ENCODE measurements around the gene ZYX.

ZYX gene

GRCh38 chr7:143382126-143382790 is 1.1 kb downstream of the ZYX start:
- Histone ChIP-seq H3K36me3 (ENCODE audit: control insufficient read depth, low read depth, low read length) (peaks cover 30% of the 10 kb centered on the region), H3K4me3 (ENCODE audit: low read length) (peak overlapping the region; percentile 88), H3K4me1 (ENCODE audit: control insufficient read depth, low read depth, low read length) (peaks cover 16% of the 10 kb centered on the region), H3K9me3 (ENCODE audit: control insufficient read depth, low read depth, low read length) (no peaks in the 10 kb centered on the region), H3K27me3 (ENCODE audit: control insufficient read depth, insufficient read depth, low read length) (no peaks in the 10 kb centered on the region), H3K9ac (ENCODE audit: low read length) (peak overlapping the region; percentile 89), H3K27ac (ENCODE audit: low read length) (peak overlapping the region; percentile 6)

DNA sequence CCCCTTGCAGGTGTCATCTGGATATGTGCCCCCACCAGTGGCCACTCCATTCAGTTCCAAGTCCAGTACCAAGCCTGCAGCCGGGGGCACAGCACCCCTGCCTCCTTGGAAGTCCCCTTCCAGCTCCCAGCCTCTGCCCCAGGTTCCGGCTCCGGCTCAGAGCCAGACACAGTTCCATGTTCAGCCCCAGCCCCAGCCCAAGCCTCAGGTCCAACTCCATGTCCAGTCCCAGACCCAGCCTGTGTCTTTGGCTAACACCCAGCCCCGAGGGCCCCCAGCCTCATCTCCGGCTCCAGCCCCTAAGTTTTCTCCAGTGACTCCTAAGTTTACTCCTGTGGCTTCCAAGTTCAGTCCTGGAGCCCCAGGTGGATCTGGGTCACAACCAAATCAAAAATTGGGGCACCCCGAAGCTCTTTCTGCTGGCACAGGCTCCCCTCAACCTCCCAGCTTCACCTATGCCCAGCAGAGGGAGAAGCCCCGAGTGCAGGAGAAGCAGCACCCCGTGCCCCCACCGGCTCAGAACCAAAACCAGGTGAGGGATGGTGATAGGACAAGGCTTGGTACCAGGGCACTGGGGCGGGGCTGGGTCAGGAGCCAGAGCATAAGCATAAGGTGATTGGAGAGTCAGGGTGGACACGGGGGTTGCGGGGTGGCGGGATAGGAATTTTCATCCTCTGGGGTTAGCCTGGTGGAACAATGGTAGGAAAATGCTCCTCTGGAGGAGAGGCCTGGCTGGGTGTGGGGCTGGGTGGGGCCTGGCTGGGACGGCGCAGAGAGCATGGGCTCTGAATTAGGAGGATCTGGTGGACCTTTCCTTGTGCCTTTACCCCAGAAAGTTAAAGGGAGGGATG is 1.9 kb downstream of the ZYX start:
- no peak overlapping the region for H3K27ac ChIP-seq (ENCODE audit: low read length)
- peaks cover 16% of the 10 kb centered on the region for H3K4me1 ChIP-seq (ENCODE audit: control insufficient read depth, low read depth, low read length)
- H3K27me3 ChIP-seq (ENCODE audit: control insufficient read depth, insufficient read depth, low read length), result no peaks in the 10 kb centered on the region
- peak overlapping the region; percentile 88 for H3K4me3 ChIP-seq (ENCODE audit: low read length)
- no peak overlapping the region for H3K9ac ChIP-seq (ENCODE audit: low read length)
- H3K9me3 ChIP-seq (ENCODE audit: control insufficient read depth, low read depth, low read length), result no peaks in the 10 kb centered on the region
- H3K36me3 ChIP-seq (ENCODE audit: control insufficient read depth, low read depth, low read length), result peaks cover 35% of the 10 kb centered on the region

DNA sequence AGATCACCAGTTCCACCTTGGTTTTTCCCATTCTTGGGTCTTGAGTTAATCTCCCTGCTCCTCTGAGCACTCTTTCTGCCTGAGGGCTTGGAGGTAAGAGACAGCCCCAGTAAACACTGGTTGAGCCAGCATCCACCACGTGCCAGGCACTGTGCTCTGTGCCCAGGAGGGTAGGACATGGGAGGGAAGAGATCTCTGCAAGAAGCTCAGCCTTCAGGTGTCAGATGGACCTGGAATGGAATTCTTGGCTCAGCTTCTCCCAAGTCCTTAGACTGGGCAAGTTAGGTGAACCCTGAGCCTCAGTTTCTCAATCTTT is 2.5 kb downstream of the ZYX start:
- H3K4me1 ChIP-seq (ENCODE audit: control insufficient read depth, low read depth, low read length), result peaks cover 16% of the 10 kb centered on the region
- peaks cover 39% of the 10 kb centered on the region for H3K36me3 ChIP-seq (ENCODE audit: control insufficient read depth, low read depth, low read length)
- H3K27me3 ChIP-seq (ENCODE audit: control insufficient read depth, insufficient read depth, low read length), result no peaks in the 10 kb centered on the region
- H3K27ac ChIP-seq (ENCODE audit: low read length), result no peak overlapping the region
- H3K9me3 ChIP-seq (ENCODE audit: control insufficient read depth, low read depth, low read length), result no peaks in the 10 kb centered on the region
- no peak overlapping the region for H3K9ac ChIP-seq (ENCODE audit: low read length)
- H3K4me3 ChIP-seq (ENCODE audit: low read length), result no peak overlapping the region

DNA sequence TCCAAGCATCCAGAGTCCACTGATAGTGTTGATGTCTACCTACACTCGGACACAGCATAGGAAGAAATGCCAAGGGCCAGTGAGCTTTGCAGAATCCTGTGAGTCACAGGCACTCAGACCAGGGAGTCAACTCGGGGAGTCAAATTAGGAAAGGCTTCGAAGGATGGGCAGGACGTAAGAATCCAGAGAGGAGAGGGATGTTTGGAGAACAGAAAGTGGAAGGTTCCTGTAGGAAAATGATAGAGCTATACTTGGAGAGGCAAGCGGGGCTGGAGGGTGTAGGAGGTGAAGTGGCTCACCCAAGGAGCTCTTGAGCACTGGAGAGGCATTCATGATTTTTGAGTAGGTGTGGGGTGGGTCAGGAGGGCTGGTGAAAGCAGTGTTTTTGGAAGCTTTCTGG is 3.0 kb downstream of the ZYX start:
- Histone ChIP-seq H3K27me3 (ENCODE audit: control insufficient read depth, insufficient read depth, low read length) (no peaks in the 10 kb centered on the region), H3K27ac (ENCODE audit: low read length) (no peak overlapping the region), H3K9me3 (ENCODE audit: control insufficient read depth, low read depth, low read length) (no peaks in the 10 kb centered on the region), H3K9ac (ENCODE audit: low read length) (no peak overlapping the region), H3K36me3 (ENCODE audit: control insufficient read depth, low read depth, low read length) (peaks cover 44% of the 10 kb centered on the region), H3K4me3 (ENCODE audit: low read length) (no peak overlapping the region), H3K4me1 (ENCODE audit: control insufficient read depth, low read depth, low read length) (peaks cover 11% of the 10 kb centered on the region)

GRCh38 chr7:143384661-143385631 is 3.8 kb downstream of the ZYX start:
- no peaks in the 10 kb centered on the region for H3K9me3 ChIP-seq (ENCODE audit: control insufficient read depth, low read depth, low read length)
- no peak overlapping the region for H3K4me3 ChIP-seq (ENCODE audit: low read length)
- peaks cover 3% of the 10 kb centered on the region for H3K4me1 ChIP-seq (ENCODE audit: control insufficient read depth, low read depth, low read length)
- H3K27ac ChIP-seq (ENCODE audit: low read length), result no peak overlapping the region
- no peak overlapping the region for H3K9ac ChIP-seq (ENCODE audit: low read length)
- peaks cover 52% of the 10 kb centered on the region for H3K36me3 ChIP-seq (ENCODE audit: control insufficient read depth, low read depth, low read length)
- H3K27me3 ChIP-seq (ENCODE audit: control insufficient read depth, insufficient read depth, low read length), result no peaks in the 10 kb centered on the region

DNA sequence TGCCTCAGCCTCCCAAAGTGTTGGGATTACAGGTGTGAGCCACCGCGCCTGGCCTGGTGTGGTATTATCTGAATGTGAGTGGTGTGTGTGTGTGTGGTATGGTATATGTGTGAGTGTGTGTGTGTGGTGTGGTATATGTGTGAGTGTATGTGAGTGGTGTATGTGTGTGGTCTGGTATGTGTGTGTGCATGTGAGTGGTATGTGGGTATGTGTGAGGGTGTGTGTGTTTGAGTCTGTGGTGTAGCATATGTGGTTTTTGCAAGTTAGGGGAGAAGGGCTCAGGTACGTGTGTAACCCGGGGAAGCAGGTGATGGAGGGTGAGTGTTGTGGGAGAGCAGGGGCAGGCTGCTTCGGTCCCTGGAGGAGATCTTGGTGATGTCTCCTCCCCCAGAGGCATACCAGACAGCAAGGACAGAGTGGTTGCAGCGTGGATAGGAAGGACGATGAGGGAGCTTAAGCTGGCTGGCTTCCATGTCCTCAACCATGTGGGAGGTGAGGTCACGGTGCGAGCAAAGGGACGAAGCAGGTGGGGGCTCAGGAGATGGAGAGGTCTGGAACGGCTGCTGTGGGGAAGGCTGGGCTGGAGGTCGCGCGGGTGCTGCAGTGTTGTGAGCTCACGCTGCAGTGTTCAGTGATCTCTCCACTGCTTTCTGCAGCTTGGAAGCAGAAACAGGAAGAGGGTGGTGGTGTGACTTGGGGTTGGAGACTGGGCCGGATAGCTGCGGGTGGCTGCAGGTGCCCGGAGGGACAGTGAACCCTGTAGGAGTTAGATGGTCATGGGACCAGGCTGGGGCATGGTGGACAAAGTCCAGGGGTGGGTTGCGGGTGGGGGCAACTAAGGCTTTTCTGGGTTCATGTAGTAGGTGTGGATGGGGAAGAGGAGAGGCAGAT is 5.0 kb downstream of the ZYX start:
- Histone ChIP-seq H3K4me1 (ENCODE audit: control insufficient read depth, low read depth, low read length) (peaks cover 3% of the 10 kb centered on the region), H3K4me3 (ENCODE audit: low read length) (no peak overlapping the region), H3K9me3 (ENCODE audit: control insufficient read depth, low read depth, low read length) (no peaks in the 10 kb centered on the region), H3K27ac (ENCODE audit: low read length) (no peak overlapping the region), H3K9ac (ENCODE audit: low read length) (no peak overlapping the region), H3K27me3 (ENCODE audit: control insufficient read depth, insufficient read depth, low read length) (no peaks in the 10 kb centered on the region), H3K36me3 (ENCODE audit: control insufficient read depth, low read depth, low read length) (peaks cover 64% of the 10 kb centered on the region)

- Histone ChIP-seq H3K9ac (ENCODE audit: low read length) (no peak overlapping the region), H3K27me3 (ENCODE audit: control insufficient read depth, insufficient read depth, low read length) (no peaks in the 10 kb centered on the region), H3K4me3 (ENCODE audit: low read length) (no peak overlapping the region), H3K9me3 (ENCODE audit: control insufficient read depth, low read depth, low read length) (no peaks in the 10 kb centered on the region), H3K27ac (ENCODE audit: low read length) (no peak overlapping the region), H3K4me1 (ENCODE audit: control insufficient read depth, low read depth, low read length) (peaks cover 3% of the 10 kb centered on the region), H3K36me3 (ENCODE audit: control insufficient read depth, low read depth, low read length) (peaks cover 76% of the 10 kb centered on the region)
Measured at GRCh38 chr7:143387156-143387975, 6.2 kb downstream of the ZYX start.

GRCh38 chr7:143388051-143388450 is 6.9 kb downstream of the ZYX start:
- Histone ChIP-seq H3K36me3 (ENCODE audit: control insufficient read depth, low read depth, low read length) (peaks cover 78% of the 10 kb centered on the region), H3K27me3 (ENCODE audit: control insufficient read depth, insufficient read depth, low read length) (no peaks in the 10 kb centered on the region), H3K4me3 (ENCODE audit: low read length) (no peak overlapping the region), H3K4me1 (ENCODE audit: control insufficient read depth, low read depth, low read length) (peaks cover 3% of the 10 kb centered on the region), H3K9ac (ENCODE audit: low read length) (no peak overlapping the region), H3K9me3 (ENCODE audit: control insufficient read depth, low read depth, low read length) (no peaks in the 10 kb centered on the region), H3K27ac (ENCODE audit: low read length) (no peak overlapping the region)

DNA sequence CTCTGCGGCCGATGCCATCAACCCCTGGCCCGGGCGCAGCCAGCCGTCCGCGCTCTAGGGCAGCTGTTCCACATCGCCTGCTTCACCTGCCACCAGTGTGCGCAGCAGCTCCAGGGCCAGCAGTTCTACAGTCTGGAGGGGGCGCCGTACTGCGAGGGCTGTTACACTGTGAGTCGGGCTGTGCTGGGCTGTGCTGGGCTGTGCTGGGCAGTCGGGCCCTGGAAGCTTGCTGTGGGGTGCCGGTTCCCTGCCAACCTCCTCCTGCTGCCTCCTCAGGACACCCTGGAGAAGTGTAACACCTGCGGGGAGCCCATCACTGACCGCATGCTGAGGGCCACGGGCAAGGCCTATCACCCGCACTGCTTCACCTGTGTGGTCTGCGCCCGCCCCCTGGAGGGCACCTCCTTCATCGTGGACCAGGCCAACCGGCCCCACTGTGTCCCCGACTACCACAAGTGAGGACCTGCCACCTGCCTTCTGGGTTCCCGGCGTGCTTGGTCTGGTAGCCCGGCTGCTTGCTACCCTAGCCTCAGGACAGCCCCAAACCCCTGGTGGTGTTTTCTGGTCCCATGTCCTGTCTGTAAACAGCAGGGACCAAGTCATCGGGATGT is 7.5 kb downstream of the ZYX start:
- H3K36me3 ChIP-seq (ENCODE audit: control insufficient read depth, low read depth, low read length), result peaks cover 79% of the 10 kb centered on the region
- H3K9me3 ChIP-seq (ENCODE audit: control insufficient read depth, low read depth, low read length), result no peaks in the 10 kb centered on the region
- H3K4me1 ChIP-seq (ENCODE audit: control insufficient read depth, low read depth, low read length), result peaks cover under 1% of the 10 kb centered on the region
- no peak overlapping the region for H3K27ac ChIP-seq (ENCODE audit: low read length)
- H3K27me3 ChIP-seq (ENCODE audit: control insufficient read depth, insufficient read depth, low read length), result no peaks in the 10 kb centered on the region
- no peak overlapping the region for H3K4me3 ChIP-seq (ENCODE audit: low read length)
- H3K9ac ChIP-seq (ENCODE audit: low read length), result no peak overlapping the region
